ENCODE data around the gene PNMA8A. TPM values are rescaled to one million over a fixed set of nuclear protein-coding genes. Genes with fewer than 3 reads are reported as not detected.

The PNMA8A gene
- total RNA-seq, 1 experiment from 2014 or later: 40.1 TPM

DNA sequence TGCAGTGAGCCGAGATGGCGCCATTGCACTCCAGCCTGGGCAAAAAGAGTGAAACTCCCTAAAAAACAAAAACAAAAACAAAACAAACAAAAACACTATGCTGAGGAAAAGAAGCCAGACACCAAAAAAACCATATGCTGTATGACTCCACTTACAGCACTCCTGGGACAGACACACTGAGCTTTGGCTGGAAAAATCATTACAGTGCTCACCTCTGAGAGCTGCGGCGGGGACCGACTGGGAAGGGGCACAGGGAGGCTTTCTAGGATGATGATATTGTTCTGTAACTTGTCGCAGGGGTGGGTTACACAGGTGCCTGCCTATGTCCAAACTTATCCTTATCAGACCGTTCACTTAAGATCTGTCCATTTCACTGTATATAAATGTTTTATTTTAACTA is 7.8 kb downstream of the PNMA8A start:
- H3K36me3 ChIP-seq: peaks cover 7% of the 10 kb centered on the region; the same call in 1 of the 2 replicates
- H3K27me3 ChIP-seq: no peaks in the 10 kb centered on the region
- H3K27ac ChIP-seq: no peak overlapping the region
- no peak overlapping the region for H3K4me3 ChIP-seq
- no peak for DNase-seq
- H3K4me1 ChIP-seq: no peaks in the 10 kb centered on the region
- no peaks in the 10 kb centered on the region for H3K9me3 ChIP-seq (replicated peaks)

DNA sequence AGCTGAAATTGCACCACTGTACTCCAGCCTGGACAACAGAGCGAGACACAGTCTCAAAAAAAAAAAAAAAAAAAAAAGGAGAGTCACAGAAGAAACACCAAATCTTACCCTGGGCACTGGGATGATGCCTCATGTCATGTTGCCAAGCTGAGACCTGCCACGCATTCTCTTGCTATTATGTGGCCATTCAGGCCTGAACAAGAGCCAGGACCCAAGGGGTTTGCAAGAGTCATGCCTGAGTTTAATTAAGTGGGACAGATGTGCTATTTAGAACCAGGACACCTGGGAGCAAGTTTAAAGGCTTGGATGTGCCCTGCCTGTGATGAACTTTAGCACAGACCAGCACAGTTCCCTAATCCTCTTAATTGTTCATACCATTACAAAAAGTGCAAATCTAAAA is 9.8 kb downstream of the PNMA8A start:
- Histone ChIP-seq H3K9me3 (replicated peaks) (no peaks in the 10 kb centered on the region), H3K27ac (no peak overlapping the region), H3K4me1 (no peaks in the 10 kb centered on the region), H3K27me3 (no peaks in the 10 kb centered on the region), H3K36me3 (no peaks in the 10 kb centered on the region), H3K4me3 (no peak overlapping the region)
- DNase-seq: peak in 1 of 2 experiments; percentile 42

DNA sequence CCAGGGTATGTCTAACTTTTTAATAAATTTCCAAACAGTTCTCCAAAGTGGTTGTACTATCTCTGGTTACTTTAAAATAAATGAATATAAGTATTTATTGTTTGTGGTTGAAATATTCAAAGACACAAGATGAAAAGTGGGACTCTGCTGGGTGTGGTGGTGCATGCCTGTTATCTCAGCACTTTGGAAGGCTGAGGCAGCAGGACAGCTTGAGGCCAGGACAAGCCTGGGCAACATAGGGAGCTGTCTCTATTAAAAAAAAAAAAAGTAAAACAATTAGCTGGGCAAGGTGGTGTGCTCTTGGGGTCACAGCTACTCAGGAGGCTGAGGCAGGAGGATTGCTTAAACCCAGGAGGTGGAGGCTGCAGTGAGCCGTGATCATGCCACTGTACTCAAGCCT is 10.4 kb downstream of the PNMA8A start:
- H3K9me3 ChIP-seq (replicated peaks): no peaks in the 10 kb centered on the region
- no peak for DNase-seq
- H3K36me3 ChIP-seq: no peaks in the 10 kb centered on the region
- no peaks in the 10 kb centered on the region for H3K4me1 ChIP-seq
- H3K4me3 ChIP-seq: no peak overlapping the region
- no peak overlapping the region for H3K27ac ChIP-seq
- H3K27me3 ChIP-seq: no peaks in the 10 kb centered on the region

DNA sequence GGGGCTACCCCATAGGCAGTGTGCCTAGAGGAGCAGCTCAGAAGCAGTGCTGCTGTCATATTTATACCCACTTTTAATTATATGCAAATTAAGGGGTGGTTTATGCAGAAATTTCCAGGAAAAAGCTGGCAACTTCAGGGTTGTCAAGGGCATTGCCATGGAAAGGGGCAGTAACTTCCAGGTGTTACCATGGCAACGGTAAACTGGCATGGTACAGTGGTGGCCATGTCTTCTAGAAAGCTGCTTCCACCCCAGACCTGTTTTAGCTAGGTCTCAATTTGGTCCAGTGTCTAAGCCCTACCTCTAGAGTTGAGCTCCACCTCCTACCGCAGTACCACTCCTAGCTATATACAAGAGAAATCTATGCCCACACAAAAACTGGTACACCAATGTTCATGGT is 11.3 kb downstream of the PNMA8A start:
- Histone ChIP-seq H3K9me3 (replicated peaks) (no peaks in the 10 kb centered on the region), H3K4me1 (no peaks in the 10 kb centered on the region), H3K27me3 (no peaks in the 10 kb centered on the region), H3K4me3 (no peak overlapping the region), H3K36me3 (no peaks in the 10 kb centered on the region), H3K27ac (no peak overlapping the region)
- no peak for DNase-seq

DNA sequence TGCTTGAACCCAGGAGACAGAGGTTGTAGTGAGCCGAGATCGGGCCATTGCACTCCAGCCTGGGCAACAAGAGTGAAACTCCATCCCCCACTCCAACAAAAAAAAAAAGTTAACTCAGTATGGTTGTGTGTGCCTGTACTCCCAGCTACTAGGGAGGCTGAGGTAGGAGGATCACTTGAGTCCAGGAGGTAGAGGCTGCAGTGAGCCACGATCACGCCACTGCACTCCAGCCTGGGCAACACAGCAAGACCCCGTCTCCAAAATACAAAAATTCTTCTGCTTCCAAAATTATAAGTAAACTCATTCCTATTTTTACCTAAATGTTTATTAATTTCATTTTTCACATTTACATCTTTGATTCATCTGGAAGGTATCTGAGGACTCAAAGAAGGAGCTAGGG is 14.4 kb downstream of the PNMA8A start:
- Histone ChIP-seq H3K36me3 (no peaks in the 10 kb centered on the region), H3K4me3 (no peak overlapping the region), H3K4me1 (peaks cover 7% of the 10 kb centered on the region), H3K27me3 (no peaks in the 10 kb centered on the region), H3K27ac (no peak overlapping the region), H3K9me3 (replicated peaks) (no peaks in the 10 kb centered on the region)
- no peak for DNase-seq

DNA sequence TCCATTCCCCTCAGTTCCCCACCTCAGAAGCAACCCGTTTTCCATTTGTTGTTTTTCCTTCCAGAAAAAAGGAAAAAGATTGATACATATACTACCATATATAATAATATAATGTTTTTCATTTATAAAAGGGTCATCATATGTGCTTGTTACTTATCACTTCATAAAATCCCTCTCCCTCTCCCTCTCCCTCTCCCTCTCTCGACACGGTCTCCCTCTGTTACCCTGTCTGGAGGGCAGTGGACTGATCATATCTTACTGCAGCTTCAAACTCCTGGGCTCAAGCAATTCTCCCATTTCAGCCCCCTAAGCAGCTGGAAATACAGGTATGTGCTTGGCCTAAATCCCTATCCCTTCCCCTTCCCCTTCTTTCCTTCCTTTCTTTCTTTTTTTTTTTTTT is 17.1 kb downstream of the PNMA8A start:
- Histone ChIP-seq H3K36me3 (no peaks in the 10 kb centered on the region), H3K4me1 (peaks cover 21% of the 10 kb centered on the region), H3K4me3 (no peak overlapping the region), H3K27me3 (no peaks in the 10 kb centered on the region), H3K27ac (no peak overlapping the region), H3K9me3 (replicated peaks) (peaks cover 7% of the 10 kb centered on the region)
- DNase-seq: no peak

DNA sequence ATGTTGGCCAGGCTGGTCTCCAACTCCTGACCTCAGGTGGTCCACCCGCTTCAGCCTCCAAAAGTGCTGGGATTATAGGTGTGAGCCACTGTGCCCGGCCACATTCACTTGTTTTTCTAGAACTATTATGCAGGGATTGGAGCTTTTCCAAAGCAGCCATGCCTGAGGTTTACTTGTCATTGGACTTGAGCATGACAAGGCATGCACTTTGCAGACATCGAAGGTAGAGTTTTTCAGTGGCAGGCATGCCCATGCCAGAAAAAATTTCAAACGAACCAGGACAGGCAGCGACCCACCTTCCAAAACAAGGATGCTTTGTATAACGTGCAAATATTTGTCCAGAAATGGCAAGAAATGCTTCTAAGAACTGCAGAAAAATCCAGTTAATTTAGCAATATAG is 17.7 kb downstream of the PNMA8A start:
- Histone ChIP-seq H3K9me3 (replicated peaks) (peaks cover 8% of the 10 kb centered on the region), H3K27ac (no peak overlapping the region), H3K4me3 (no peak overlapping the region), H3K27me3 (no peaks in the 10 kb centered on the region), H3K4me1 (peaks cover 21% of the 10 kb centered on the region), H3K36me3 (no peaks in the 10 kb centered on the region)
- no peak for DNase-seq

DNA sequence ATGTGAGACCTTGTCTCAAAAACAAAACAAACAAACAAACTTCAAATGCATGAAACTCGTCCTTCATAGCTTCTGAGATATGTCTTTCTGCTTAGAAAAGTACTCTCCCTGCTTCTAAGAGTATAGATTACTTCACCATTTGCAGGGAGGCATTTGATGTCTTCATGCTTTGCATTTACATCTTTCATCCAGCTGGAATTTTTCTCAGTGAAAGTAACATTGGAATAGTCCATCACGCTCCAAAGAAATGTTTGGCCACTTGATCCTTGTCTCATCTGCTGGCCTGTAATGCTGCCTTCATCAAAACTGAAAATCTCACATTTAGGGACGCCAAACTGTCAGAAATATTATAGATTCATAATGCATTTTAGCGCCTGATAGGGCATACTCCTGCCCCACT is 19.2 kb downstream of the PNMA8A start:
- H3K4me3 ChIP-seq: no peak overlapping the region
- H3K36me3 ChIP-seq: no peaks in the 10 kb centered on the region
- no peaks in the 10 kb centered on the region for H3K27me3 ChIP-seq
- peak in 1 of 2 experiments; percentile 50 for DNase-seq
- peak overlapping the region; percentile 99 for H3K27ac ChIP-seq
- peaks cover 8% of the 10 kb centered on the region for H3K9me3 ChIP-seq (replicated peaks)
- H3K4me1 ChIP-seq: peaks cover 21% of the 10 kb centered on the region

DNA sequence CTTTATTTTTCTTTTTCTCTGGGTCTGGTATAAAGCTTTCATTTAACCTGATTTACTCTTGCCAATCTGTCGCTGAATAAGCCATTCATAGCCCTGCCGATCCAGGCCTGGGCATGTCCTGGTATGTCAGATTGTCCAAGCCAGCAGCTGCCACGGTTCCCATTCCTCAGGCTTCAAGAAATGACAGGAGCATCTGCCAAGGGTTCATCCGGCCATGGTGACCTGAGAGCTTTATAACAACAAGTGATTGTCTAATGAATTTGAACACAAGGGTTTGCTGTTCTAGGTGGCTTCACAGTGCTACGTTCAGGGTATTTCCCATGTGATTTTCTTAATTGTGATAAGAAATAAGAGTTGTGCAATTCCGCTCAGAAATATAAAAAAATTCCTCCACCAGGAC is 20.0 kb downstream of the PNMA8A start:
- H3K27me3 ChIP-seq: no peaks in the 10 kb centered on the region
- H3K4me1 ChIP-seq: peaks cover 21% of the 10 kb centered on the region
- H3K4me3 ChIP-seq: peak overlapping the region; percentile 16; the same call in 1 of the 2 replicates
- peak overlapping the region; percentile 99 for H3K27ac ChIP-seq
- no peaks in the 10 kb centered on the region for H3K36me3 ChIP-seq
- DNase-seq: peak; percentile 95 to 99
- H3K9me3 ChIP-seq (replicated peaks): peaks cover 8% of the 10 kb centered on the region

DNA sequence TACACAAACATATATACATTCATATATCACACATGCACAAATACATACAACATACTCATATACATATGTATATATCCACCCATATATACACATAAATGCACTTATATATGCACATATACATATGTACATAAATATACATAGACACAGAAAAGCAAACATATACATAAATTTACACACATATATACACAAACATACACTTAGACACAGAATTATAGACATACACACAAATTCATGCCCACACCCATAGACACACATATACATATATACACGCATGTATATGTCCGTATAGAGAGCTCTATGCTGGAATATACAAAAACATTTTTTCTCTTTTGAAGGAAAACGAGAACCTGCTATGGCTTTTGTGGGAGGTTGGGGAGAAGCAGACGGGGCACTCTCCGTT is 20.6 kb downstream of the PNMA8A start:
- Histone ChIP-seq H3K4me1 (peaks cover 21% of the 10 kb centered on the region), H3K27me3 (no peaks in the 10 kb centered on the region), H3K9me3 (replicated peaks) (peaks cover 8% of the 10 kb centered on the region), H3K36me3 (no peaks in the 10 kb centered on the region), H3K4me3 (peak overlapping the region; percentile 16), H3K27ac (peak overlapping the region; percentile 99)
- DNase-seq: no peak

DNA sequence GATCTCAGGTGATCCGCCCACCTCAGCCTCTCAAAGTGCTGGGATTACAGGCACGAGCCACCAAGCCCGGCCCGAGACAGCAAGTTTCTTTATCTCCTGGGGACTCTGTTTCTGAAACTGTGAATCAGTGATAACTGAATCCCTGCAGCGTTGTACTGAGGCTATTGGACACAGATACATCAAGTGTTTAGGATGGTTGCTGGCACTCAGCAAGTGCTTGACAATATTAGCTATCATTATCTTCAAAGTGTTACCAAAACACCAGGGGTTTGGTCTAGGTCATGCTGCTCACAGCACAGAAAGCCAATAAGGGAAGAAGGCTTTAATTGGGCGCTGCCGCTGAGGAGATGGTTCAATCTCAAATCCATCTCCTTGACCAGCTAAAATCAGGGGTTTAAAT is 22.1 kb downstream of the PNMA8A start:
- H3K27me3 ChIP-seq: no peaks in the 10 kb centered on the region
- no peak for DNase-seq
- H3K9me3 ChIP-seq (replicated peaks): peaks cover 8% of the 10 kb centered on the region
- peaks cover 21% of the 10 kb centered on the region for H3K4me1 ChIP-seq
- no peak overlapping the region for H3K27ac ChIP-seq
- H3K36me3 ChIP-seq: no peaks in the 10 kb centered on the region
- H3K4me3 ChIP-seq: no peak overlapping the region

DNA sequence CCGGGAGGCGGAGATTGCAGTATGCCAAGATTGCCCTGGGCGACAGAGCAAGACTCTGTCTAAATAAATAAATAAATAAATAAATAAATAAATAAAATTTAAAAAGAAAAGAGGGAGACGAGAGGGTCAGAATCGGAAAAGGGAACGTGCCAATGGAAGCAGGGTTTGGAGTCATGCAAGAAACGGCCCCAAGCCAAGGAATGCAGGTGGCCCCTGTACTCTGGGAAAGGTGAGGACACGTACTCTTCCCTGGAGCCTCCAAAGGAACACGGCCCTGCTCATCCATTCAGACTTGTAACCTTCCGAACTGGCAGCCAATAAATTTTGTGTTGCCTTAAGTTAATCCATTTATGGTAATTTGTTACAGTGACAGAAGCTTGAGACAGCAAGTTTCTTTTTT is 22.8 kb downstream of the PNMA8A start:
- DNase-seq: no peak
- no peaks in the 10 kb centered on the region for H3K27me3 ChIP-seq

DNA sequence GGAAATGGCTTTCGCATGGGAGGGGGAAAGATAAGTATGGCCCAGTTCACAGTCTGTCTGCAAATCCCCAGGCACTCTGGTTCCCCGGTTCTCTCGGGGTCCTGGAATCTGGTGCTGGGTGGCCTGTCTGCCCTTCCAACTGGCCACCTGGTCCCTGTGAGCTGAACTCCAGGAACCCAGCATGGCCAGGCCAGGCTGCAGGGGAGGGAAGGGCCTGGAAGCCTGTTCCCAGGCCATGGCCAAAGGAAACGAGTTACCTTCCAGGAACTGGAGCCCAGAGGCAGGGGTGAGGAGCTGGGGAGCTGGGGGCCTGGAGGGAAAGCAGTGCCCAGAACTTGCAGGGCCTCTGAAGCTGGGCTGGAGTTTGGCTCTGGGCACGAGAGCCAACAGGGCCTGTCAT is 23.5 kb downstream of the PNMA8A start:
- Histone ChIP-seq H3K27ac (no peak overlapping the region), H3K27me3 (no peaks in the 10 kb centered on the region)

More for the DNA sequence above, 22.8 kb downstream of the PNMA8A start:
- no peak overlapping the region for H3K27ac ChIP-seq
- peaks cover 8% of the 10 kb centered on the region for H3K9me3 ChIP-seq (replicated peaks)
- H3K4me1 ChIP-seq: peaks cover 21% of the 10 kb centered on the region
- no peak overlapping the region for H3K4me3 ChIP-seq
- H3K36me3 ChIP-seq: no peaks in the 10 kb centered on the region

DNA sequence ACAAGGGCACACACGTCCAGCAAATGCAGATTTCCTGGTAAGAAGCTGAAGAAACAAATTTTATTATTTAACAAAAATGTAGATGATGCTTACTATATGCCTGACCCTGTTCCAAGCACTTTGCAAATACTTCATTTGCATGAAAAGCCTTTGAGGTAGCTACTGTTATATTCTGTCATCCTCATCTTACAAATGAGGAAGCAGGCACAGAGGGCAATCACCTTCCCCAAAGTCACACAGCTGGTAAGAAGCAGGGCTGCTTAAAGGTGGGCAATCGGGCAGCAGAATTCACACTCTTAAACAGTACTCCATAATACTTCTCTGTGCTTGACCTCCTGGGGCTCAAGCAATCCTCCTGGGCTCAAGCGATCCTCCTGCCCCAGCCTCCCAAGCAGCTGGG is 24.4 kb downstream of the PNMA8A start:
- peaks cover 19% of the 10 kb centered on the region for H3K4me1 ChIP-seq
- DNase-seq: no peak
- H3K36me3 ChIP-seq: no peaks in the 10 kb centered on the region
- H3K27me3 ChIP-seq: no peaks in the 10 kb centered on the region
- peaks cover 8% of the 10 kb centered on the region for H3K9me3 ChIP-seq (replicated peaks)
- no peak overlapping the region for H3K4me3 ChIP-seq
- H3K27ac ChIP-seq: no peak overlapping the region

More for the DNA sequence above, 23.5 kb downstream of the PNMA8A start:
- Histone ChIP-seq H3K9me3 (replicated peaks) (peaks cover 8% of the 10 kb centered on the region), H3K36me3 (no peaks in the 10 kb centered on the region), H3K4me1 (peaks cover 25% of the 10 kb centered on the region), H3K4me3 (no peak overlapping the region)
- no peak for DNase-seq

DNA sequence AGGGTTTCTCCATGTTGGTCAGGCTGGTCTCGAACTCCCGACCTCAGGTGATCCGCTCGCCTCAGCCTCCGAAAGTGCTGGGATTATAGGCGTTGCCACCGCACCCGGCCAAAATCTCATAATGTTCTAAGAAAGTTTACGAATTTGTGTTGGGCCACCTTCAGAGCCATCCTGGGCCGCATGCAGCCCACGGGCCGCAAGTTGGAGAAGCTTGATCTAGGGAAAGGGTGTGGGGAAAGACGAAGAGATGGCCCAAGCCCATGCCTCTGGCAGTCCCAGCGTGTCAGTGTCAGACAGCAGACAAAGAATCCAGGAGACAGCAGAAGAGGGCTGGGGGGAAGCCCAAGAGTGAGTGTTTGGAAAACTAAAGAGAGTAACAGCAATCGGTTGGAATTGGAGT is 25.3 kb downstream of the PNMA8A start:
- no peak overlapping the region for H3K27ac ChIP-seq

DNA sequence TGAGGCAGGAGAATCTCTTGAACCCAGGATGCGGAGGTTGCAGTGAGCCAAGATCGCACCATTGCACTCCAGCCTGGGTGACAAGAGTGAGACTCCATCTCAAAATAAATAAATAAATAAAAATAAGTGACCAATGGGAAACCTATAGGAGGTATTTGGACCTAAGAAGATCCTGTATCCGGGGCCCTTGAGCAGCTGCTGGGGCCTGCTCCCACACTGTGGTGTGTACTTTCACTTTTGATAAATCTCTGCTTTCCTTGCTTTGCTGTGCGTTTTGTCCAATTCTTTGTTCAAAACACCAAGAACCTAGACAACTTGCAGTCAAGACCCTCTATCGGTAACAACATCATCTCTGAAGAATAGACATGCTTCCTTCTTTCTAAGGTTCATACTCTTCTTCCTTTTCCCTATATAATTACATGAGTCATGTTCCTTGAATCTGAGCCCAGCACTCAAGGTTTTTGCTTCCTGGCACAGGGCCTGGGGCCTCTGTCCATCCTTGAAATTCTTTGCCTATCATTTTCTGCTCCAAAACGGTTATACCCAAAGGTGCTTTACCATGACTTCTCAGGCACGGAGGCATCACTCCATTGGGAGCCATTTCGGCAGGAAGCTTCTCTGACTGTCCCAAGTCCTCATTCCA is 28.4 kb downstream of the PNMA8A start:
- Histone ChIP-seq H3K27me3 (no peaks in the 10 kb centered on the region), H3K9me3 (replicated peaks) (no peaks in the 10 kb centered on the region), H3K4me1 (peaks cover 4% of the 10 kb centered on the region), H3K27ac (peak overlapping the region; percentile 4; the same call in 1 of the 2 replicates), H3K4me3 (no peak overlapping the region), H3K36me3 (no peaks in the 10 kb centered on the region)
- peak in 1 of 2 experiments; percentile 38 for DNase-seq

More for the DNA sequence above, 25.3 kb downstream of the PNMA8A start:
- H3K4me3 ChIP-seq: no peak overlapping the region
- H3K4me1 ChIP-seq: peaks cover 13% of the 10 kb centered on the region
- peaks cover 8% of the 10 kb centered on the region for H3K9me3 ChIP-seq (replicated peaks)
- no peak for DNase-seq
- H3K36me3 ChIP-seq: no peaks in the 10 kb centered on the region
- H3K27me3 ChIP-seq: no peaks in the 10 kb centered on the region
